HepG2 (cell line): ENCODE measurements around the gene PSEN2. TPM values are rescaled to one million over a fixed set of nuclear protein-coding genes. Genes with fewer than 3 reads are reported as not detected.

ENCODE experiments used
- DRAP1 ChIP-seq: IDR thresholded peaks from 2 replicates; pipeline ENCODE4 v1.6.1; 2016; ENCODE audit warnings: missing genetic modification reagents, missing compliant biosample characterization
- EED ChIP-seq: sonication (generic); formaldehyde crosslinking; IDR thresholded peaks from 2 replicates; pipeline ENCODE4 v1.5.0; 2020; ENCODE audit warnings: mild to moderate bottlenecking, missing genetic modification reagents
- IKZF4 ChIP-seq: sonication (generic); formaldehyde crosslinking; IDR thresholded peaks from 2 replicates; pipeline ENCODE4 v1.5.1; 2020; ENCODE audit warnings: borderline replicate concordance, mild to moderate bottlenecking, low read depth, missing genetic modification reagents; ENCODE audit errors: not compliant biosample characterization
- KIAA2018 ChIP-seq: sonication (generic); formaldehyde crosslinking; IDR thresholded peaks from 2 replicates; pipeline ENCODE4 v1.5.0; 2020; ENCODE audit warnings: mild to moderate bottlenecking, missing genetic modification reagents, borderline replicate concordance
- MBD4 ChIP-seq: IDR thresholded peaks from 2 replicates; pipeline ENCODE4 v1.6.1; 2012; ENCODE audit warnings: low read length, inconsistent platforms, borderline replicate concordance
- NR2F6 ChIP-seq, 2 experiments: IDR thresholded peaks; 2 replicates each; pipeline ENCODE4 v1.6.1; 2016; ENCODE audit warnings: antibody characterized with exemption in 1 of 2, mild to moderate bottlenecking in 1 of 2
- REST ChIP-seq, 2 experiments: IDR thresholded peaks; 2 replicates each; pipeline ENCODE4 v1.6.1; 2011 to 2012; ENCODE audit warnings: low read length in 2 of 2, borderline replicate concordance in 1 of 2, low read depth in 1 of 2, mild to moderate bottlenecking in 1 of 2, moderate library complexity in 1 of 2
- SALL1 ChIP-seq: sonication (generic); formaldehyde crosslinking; IDR thresholded peaks from 2 replicates; pipeline ENCODE4 v1.8.0; 2022; ENCODE audit warnings: mild to moderate bottlenecking, missing genetic modification reagents
- SPEN ChIP-seq: sonication (generic); formaldehyde crosslinking; IDR thresholded peaks from 2 replicates; pipeline ENCODE4 v1.5.1; 2020; ENCODE audit warnings: low read depth, mild to moderate bottlenecking, missing genetic modification reagents
- TFDP1 ChIP-seq: IDR thresholded peaks from 2 replicates; pipeline ENCODE4 v1.6.1; 2016; ENCODE audit warnings: missing compliant biosample characterization, missing genetic modification reagents, borderline replicate concordance
- ZBTB21 ChIP-seq: sonication (generic); formaldehyde crosslinking; IDR thresholded peaks from 2 replicates; pipeline ENCODE4 v1.4.0; 2020; ENCODE audit warnings: missing genetic modification reagents
- ZFY ChIP-seq: sonication (generic); formaldehyde crosslinking; IDR thresholded peaks from 2 replicates; pipeline ENCODE4 v1.4.0; 2020; ENCODE audit warnings: missing genetic modification reagents
- ZNF207 ChIP-seq: fragments of 450-650 bp; IDR thresholded peaks from 2 replicates; pipeline ENCODE4 v1.6.1; 2016; ENCODE audit warnings: antibody characterized with exemption, borderline replicate concordance
- ZNF788 ChIP-seq: sonication (generic); formaldehyde crosslinking; IDR thresholded peaks from 2 replicates; pipeline ENCODE4 v1.5.0; 2020; ENCODE audit warnings: mild to moderate bottlenecking, missing genetic modification reagents, borderline replicate concordance
- ZSCAN9 ChIP-seq: IDR thresholded peaks from 2 replicates; pipeline ENCODE4 v1.6.1; 2016; ENCODE audit warnings: borderline replicate concordance
- polyA plus RNA-seq, 8 experiments: library from polyadenylated mRNA; depleted of rRNA in 3 of 8; stranded (reverse) in 7 of 8; unstranded in 1 of 8; fragments of >200 nt; fragmentation: Illumina TruSeq in 4 of 8; extraction: Trizol in 4 of 8; gene quantifications; 2 replicates each; pipeline versions ENCODE4 v1.2.1 to v1.2.3, GENCODE V29; 2011 to 2016; ENCODE audit warnings: low read depth in 4 of 8, missing spikeins in 1 of 8, mixed read lengths in 1 of 8; ENCODE audit not compliant: insufficient read depth in 1 of 8
- total RNA-seq, 5 experiments: library from RNA; depleted of rRNA; stranded (reverse); fragments of >200 nt; fragmentation: Illumina TruSeq; extraction: Trizol; gene quantifications; 2 replicates each; pipeline ENCODE4 v1.2.3, GENCODE V29; 2016; ENCODE audit warnings: low read depth in 1 of 5

Gene PSEN2
- total and polyA plus RNA-seq, 2 of the 13 experiments (the other 11 are each of a cell fraction or from before 2014, with no cell fraction given): 5.9 to 13.1 TPM

- no peak for TF ChIP-seq KIAA2018 (CRISPR knock-in tag)
- no peak for TF ChIP-seq IKZF4
- peak; percentile 12; the same call in 1 of the 2 replicates for TF ChIP-seq ZNF788 (CRISPR knock-in tag)
- TF ChIP-seq NR2F6 (IDR thresholded peaks at IDR 0.05): no peak
- TF ChIP-seq NR2F6 (CRISPR knock-in tag; IDR thresholded peaks at IDR 0.05): no peak; the same call in none of the 2 replicates
- TF ChIP-seq ZSCAN9 (CRISPR knock-in tag): peak; percentile 19; the same call in 1 of the 2 replicates
- TF ChIP-seq SALL1 (CRISPR knock-in tag): peak; percentile 70
- TF ChIP-seq EED (CRISPR knock-in tag): no peak
- TF ChIP-seq DRAP1 (CRISPR knock-in tag): peak; percentile 78
- no peak for TF ChIP-seq ZNF207
- TF ChIP-seq SPEN (CRISPR knock-in tag): peak; percentile 88
- 0 out of 2 replicates have a peak, but pooled peaks have one; percentile 15 for TF ChIP-seq TFDP1 (CRISPR knock-in tag)
- TF ChIP-seq MBD4: no peak
- TF ChIP-seq REST (IDR thresholded peaks at IDR 0.05; ENCODE audit: borderline replicate concordance in 1 of 2, low read depth in 1 of 2, low read length in 2 of 2): peak in 1 of 2 experiments; percentile 32; a peak in 1 of 4 replicates
- no peak for TF ChIP-seq ZBTB21
- TF ChIP-seq ZFY (CRISPR knock-in tag): no peak
These were observed 69.8 kb downstream of the PSEN2 start, which contains the start of gene COQ8A (continued) for GRCh38 chr1:226940029-226940805.
